HepG2 (cell line): ENCODE data around the gene ETV5. TPM values are rescaled to one million over a fixed set of nuclear protein-coding genes. Genes with fewer than 3 reads are reported as not detected.

Source experiments
- ATAC-seq: fragments of 200-7000 bp; cut with Tn5 transposase; 3 replicates; pipeline ENCODE4 v1.9.1; 2020; ENCODE audit warnings: mild to moderate bottlenecking, moderate library complexity
- BruUV-seq: library from RNA; stranded (reverse); fragments of 400-500 nt; replicated peaks from 2 replicates; lab custom pipeline; 2021; lab: Mats Ljungman, UMichigan
- CTCF ChIA-PET: fragments of 300-600 bp; formaldehyde crosslinking; extraction: SDS; loops from one replicate; lab custom pipeline; 2021; ENCODE audit warnings: low total read pairs, inconsistent platforms, low intra/inter-chr PET ratio; lab: Yijun Ruan, JAX
- POLR2A ChIA-PET: fragments of 350-600 bp; sonication (Branson Sonifier 250); formaldehyde crosslinking; loops from one replicate; lab custom pipeline; 2020; ENCODE audit warnings: antibody characterized with exemption, inconsistent platforms; lab: Yijun Ruan, JAX
- DNase-seq: peaks from one replicate; pipeline ENCODE4 v3.0.0-alpha.2; 2015; ENCODE audit warnings: low spot score
- FAIRE-seq: peaks from 3 replicates; lab custom pipeline; 2011; peaks lifted over from hg19 to GRCh38; lab: Jason Lieb, UNC
- H2AFZ ChIP-seq: one replicate; pipeline ENCODE4 v1.6.1; 2011; ENCODE audit warnings: low read length, inconsistent platforms
- H3K27ac ChIP-seq: fragments of 300-600 bp; 3 replicates; pipeline ENCODE4 v1.8.0; 2011; ENCODE audit warnings: mixed run types, mild to moderate bottlenecking, mixed read lengths, low read length, inconsistent platforms; ENCODE audit not compliant: insufficient read depth; ENCODE audit errors: extremely low read length
- H3K27me3 ChIP-seq, 2 experiments: fragments of 200-600 bp in 1 of 2; 2 replicates in 1 of 2; 3 replicates in 1 of 2; pipeline versions ENCODE4 v1.6.0 to v1.8.0; 2011; ENCODE audit warnings: low read length in 2 of 2, mild to moderate bottlenecking in 2 of 2, moderate library complexity in 2 of 2, inconsistent platforms in 1 of 2; ENCODE audit not compliant: insufficient read depth in 2 of 2, control insufficient read depth in 1 of 2
- H3K36me3 ChIP-seq, 2 experiments: fragments of 200-600 bp in 1 of 2; replicated peaks in 1 of 2; 2 replicates in 1 of 2; 3 replicates in 1 of 2; pipeline versions ENCODE4 v1.5.1 to v1.8.0; 2011; ENCODE audit warnings: low read length in 2 of 2, inconsistent platforms in 1 of 2; ENCODE audit not compliant: insufficient read depth in 2 of 2, control insufficient read depth in 1 of 2
- H3K4me1 ChIP-seq: 2 replicates; pipeline ENCODE4 v1.5.1; 2012; ENCODE audit warnings: low read length, inconsistent platforms; ENCODE audit not compliant: insufficient read depth
- H3K4me2 ChIP-seq: 2 replicates; pipeline ENCODE4 v1.6.0; 2011; ENCODE audit warnings: low read depth, low read length, inconsistent platforms
- H3K4me3 ChIP-seq, 3 experiments: fragments of 200-600 bp in 1 of 3; sonication (generic), shearing (Covaris generic) in 1 of 3; replicated peaks in 1 of 3; 2 replicates each; pipeline ENCODE4 v1.5.1; 2011 to 2016; ENCODE audit warnings: low read length in 3 of 3, inconsistent platforms in 2 of 3, low read depth in 2 of 3, mild to moderate bottlenecking in 2 of 3, control low read depth in 1 of 3, mixed read lengths in 1 of 3; ENCODE audit not compliant: insufficient read depth in 1 of 3
- H3K79me2 ChIP-seq: one replicate; pipeline ENCODE4 v1.6.1; 2011; ENCODE audit warnings: low read length, inconsistent platforms; ENCODE audit not compliant: insufficient read depth
- H3K9ac ChIP-seq: 2 replicates; pipeline ENCODE4 v1.6.0; 2011; ENCODE audit warnings: mild to moderate bottlenecking, low read depth, low read length, inconsistent platforms; ENCODE audit not compliant: insufficient read depth
- H3K9me3 ChIP-seq: 2 replicates; pipeline ENCODE4 v1.5.1; 2012; ENCODE audit warnings: mild to moderate bottlenecking, low read length
- H4K20me1 ChIP-seq: 2 replicates; pipeline ENCODE4 v1.6.0; 2011; ENCODE audit warnings: inconsistent platforms, mild to moderate bottlenecking, low read length, moderate library complexity; ENCODE audit not compliant: insufficient read depth
- ATF7 ChIP-seq, 2 experiments: fragments of 450-650 bp in 1 of 2; sonication (generic) in 1 of 2; formaldehyde crosslinking in 1 of 2; IDR thresholded peaks; 2 replicates each; pipeline versions ENCODE4 v1.4.0 to v1.6.1; 2016 to 2020; ENCODE audit warnings: antibody characterized with exemption in 1 of 2, mild to moderate bottlenecking in 1 of 2, missing genetic modification reagents in 1 of 2
- CBX2 ChIP-seq, 2 experiments: fragments of 200-600 bp in 1 of 2; sonication (generic); formaldehyde crosslinking in 1 of 2; IDR thresholded peaks; 2 replicates each; pipeline versions ENCODE4 v1.7.0 to v1.8.1; 2018 to 2022; ENCODE audit warnings: low read depth in 2 of 2, low read length in 1 of 2, mild to moderate bottlenecking in 1 of 2, missing genetic modification reagents in 1 of 2
- NFIC ChIP-seq: IDR thresholded peaks from 2 replicates; pipeline ENCODE4 v1.6.1; 2012; ENCODE audit warnings: mild to moderate bottlenecking, low read length, inconsistent platforms
- NR2F6 ChIP-seq, 2 experiments: IDR thresholded peaks; 2 replicates each; pipeline ENCODE4 v1.6.1; 2016; ENCODE audit warnings: antibody characterized with exemption in 1 of 2, mild to moderate bottlenecking in 1 of 2
- POLR2G ChIP-seq: fragments of 200-400 bp; formaldehyde crosslinking; IDR thresholded peaks from 2 replicates; pipeline ENCODE4 v1.6.1; 2018; ENCODE audit warnings: mild to moderate bottlenecking, low read depth, low read length, moderate library complexity
- RARA ChIP-seq: IDR thresholded peaks from 2 replicates; pipeline ENCODE4 v1.6.1; 2016; ENCODE audit warnings: missing genetic modification reagents, missing compliant biosample characterization
- SOX13 ChIP-seq, 3 experiments: fragments of 450-650 bp in 1 of 3; sonication (generic) in 1 of 3; formaldehyde crosslinking in 1 of 3; IDR thresholded peaks in 2 of 3; conservative IDR thresholded peaks in 1 of 3; 2 replicates each; pipeline versions ENCODE4 v1.5.0 to v1.6.1; 2016 to 2020; ENCODE audit warnings: antibody characterized with exemption in 1 of 3, mild to moderate bottlenecking in 1 of 3, missing compliant biosample characterization in 1 of 3, missing genetic modification reagents in 1 of 3, moderate library complexity in 1 of 3
- SOX6 ChIP-seq, 2 experiments: fragments of 450-650 bp in 1 of 2; sonication (generic) in 1 of 2; formaldehyde crosslinking in 1 of 2; IDR thresholded peaks; 2 replicates each; pipeline versions ENCODE4 v1.4.0 to v1.6.1; 2017 to 2020; ENCODE audit warnings: antibody characterized with exemption in 1 of 2, mild to moderate bottlenecking in 1 of 2, missing genetic modification reagents in 1 of 2
- WGBS: methylation state at CpG from one replicate; pipeline ENCODE4 v1.1.6; 2017; ENCODE audit warnings: low lambda C conversion rate; 5-methylcytosine and 5-hydroxymethylcytosine counted together
- in situ Hi-C: cut with HindIII; loops from 2 replicates; pipeline ENCODE4 v1.10.0; 2017; ENCODE audit warnings: low pct_unique_long_range_greater_than_20kb; ENCODE audit not compliant: extremely low pct_ligation_motif_present
- intact Hi-C: fragments of 100-400 bp; cut with micrococcal nuclease; formaldehyde crosslinking; loops from one replicate; pipeline ENCODE4 v1.10.0; 2022; ENCODE audit not compliant: unreplicated experiment
- polyA plus RNA-seq, 8 experiments: library from polyadenylated mRNA; depleted of rRNA in 3 of 8; stranded (reverse) in 7 of 8; unstranded in 1 of 8; fragments of >200 nt; fragmentation: Illumina TruSeq in 4 of 8; extraction: Trizol in 4 of 8; gene quantifications; 2 replicates each; pipeline versions ENCODE4 v1.2.1 to v1.2.3, GENCODE V29; 2011 to 2016; ENCODE audit warnings: low read depth in 4 of 8, missing spikeins in 1 of 8, mixed read lengths in 1 of 8; ENCODE audit not compliant: insufficient read depth in 1 of 8
- total RNA-seq, 5 experiments: library from RNA; depleted of rRNA; stranded (reverse); fragments of >200 nt; fragmentation: Illumina TruSeq; extraction: Trizol; gene quantifications; 2 replicates each; pipeline ENCODE4 v1.2.3, GENCODE V29; 2016; ENCODE audit warnings: low read depth in 1 of 5
- TF ChIP-seq, protein P1 (sequence below): sonication (generic); formaldehyde crosslinking; IDR thresholded peaks from 2 replicates; pipeline ENCODE4 v1.4.0; 2020; ENCODE audit warnings: low read depth, mild to moderate bottlenecking, missing genetic modification reagents
- TF ChIP-seq, protein P2 (sequence below): sonication (generic); formaldehyde crosslinking; IDR thresholded peaks from 2 replicates; pipeline ENCODE4 v1.5.0; 2020; ENCODE audit warnings: mild to moderate bottlenecking, missing genetic modification reagents, moderate library complexity

ETV5 gene
- total and polyA plus RNA-seq, 2 of the 13 experiments (the other 11 are each of a cell fraction or from before 2014, with no cell fraction given), result 52.9 to 57.2 TPM

DNA sequence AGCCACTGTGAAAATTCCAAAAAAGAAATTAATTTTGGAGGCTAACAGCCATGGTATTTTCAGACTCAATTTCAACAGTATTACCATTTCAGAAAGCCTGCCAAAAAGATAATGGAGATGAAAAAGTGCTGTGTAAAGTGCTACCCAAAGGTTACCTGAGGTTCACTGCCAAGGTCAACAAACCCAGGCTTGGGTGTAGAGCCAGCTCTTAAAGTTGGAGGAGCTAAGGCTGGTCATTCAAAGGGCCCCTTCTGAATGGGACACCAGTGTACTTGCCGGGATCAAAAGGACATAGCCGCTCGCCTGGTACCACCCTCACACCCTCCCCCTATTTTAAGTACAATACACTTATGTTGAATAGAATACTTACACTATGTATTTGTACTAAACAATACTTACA lies 64.5 kb downstream of the ETV5 start (continued):
- TF ChIP-seq, protein P1, sequence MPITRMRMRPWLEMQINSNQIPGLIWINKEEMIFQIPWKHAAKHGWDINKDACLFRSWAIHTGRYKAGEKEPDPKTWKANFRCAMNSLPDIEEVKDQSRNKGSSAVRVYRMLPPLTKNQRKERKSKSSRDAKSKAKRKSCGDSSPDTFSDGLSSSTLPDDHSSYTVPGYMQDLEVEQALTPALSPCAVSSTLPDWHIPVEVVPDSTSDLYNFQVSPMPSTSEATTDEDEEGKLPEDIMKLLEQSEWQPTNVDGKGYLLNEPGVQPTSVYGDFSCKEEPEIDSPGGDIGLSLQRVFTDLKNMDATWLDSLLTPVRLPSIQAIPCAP (CRISPR knock-in tag), result no peak
- TF ChIP-seq NR2F6 (IDR thresholded peaks at IDR 0.05), result peak; percentile 47
- peak; percentile 40; the same call in 1 of the 2 replicates for TF ChIP-seq NR2F6 (CRISPR knock-in tag; IDR thresholded peaks at IDR 0.05)
- TF ChIP-seq POLR2G, result peak; percentile 43; the same call in 1 of the 2 replicates
- TF ChIP-seq NFIC, result no peak
- TF ChIP-seq SOX13 (IDR thresholded peaks at IDR 0.05), result no peak
- TF ChIP-seq SOX13 (CRISPR knock-in tag; conservative IDR thresholded peaks at IDR 0.05 in 1 of 2, IDR thresholded peaks at IDR 0.05 in 1 of 2), result 0 out of 4 replicates have a peak, but pooled peaks of 1 of the 2 experiments have one; percentile 10
- TF ChIP-seq SOX6 (IDR thresholded peaks at IDR 0.05), result no peak
- TF ChIP-seq SOX6 (CRISPR knock-in tag; IDR thresholded peaks at IDR 0.05), result no peak
- peak; percentile 89 for TF ChIP-seq RARA (CRISPR knock-in tag)
- TF ChIP-seq, protein P2, sequence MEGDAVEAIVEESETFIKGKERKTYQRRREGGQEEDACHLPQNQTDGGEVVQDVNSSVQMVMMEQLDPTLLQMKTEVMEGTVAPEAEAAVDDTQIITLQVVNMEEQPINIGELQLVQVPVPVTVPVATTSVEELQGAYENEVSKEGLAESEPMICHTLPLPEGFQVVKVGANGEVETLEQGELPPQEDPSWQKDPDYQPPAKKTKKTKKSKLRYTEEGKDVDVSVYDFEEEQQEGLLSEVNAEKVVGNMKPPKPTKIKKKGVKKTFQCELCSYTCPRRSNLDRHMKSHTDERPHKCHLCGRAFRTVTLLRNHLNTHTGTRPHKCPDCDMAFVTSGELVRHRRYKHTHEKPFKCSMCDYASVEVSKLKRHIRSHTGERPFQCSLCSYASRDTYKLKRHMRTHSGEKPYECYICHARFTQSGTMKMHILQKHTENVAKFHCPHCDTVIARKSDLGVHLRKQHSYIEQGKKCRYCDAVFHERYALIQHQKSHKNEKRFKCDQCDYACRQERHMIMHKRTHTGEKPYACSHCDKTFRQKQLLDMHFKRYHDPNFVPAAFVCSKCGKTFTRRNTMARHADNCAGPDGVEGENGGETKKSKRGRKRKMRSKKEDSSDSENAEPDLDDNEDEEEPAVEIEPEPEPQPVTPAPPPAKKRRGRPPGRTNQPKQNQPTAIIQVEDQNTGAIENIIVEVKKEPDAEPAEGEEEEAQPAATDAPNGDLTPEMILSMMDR (CRISPR knock-in tag), result no peak

DNA sequence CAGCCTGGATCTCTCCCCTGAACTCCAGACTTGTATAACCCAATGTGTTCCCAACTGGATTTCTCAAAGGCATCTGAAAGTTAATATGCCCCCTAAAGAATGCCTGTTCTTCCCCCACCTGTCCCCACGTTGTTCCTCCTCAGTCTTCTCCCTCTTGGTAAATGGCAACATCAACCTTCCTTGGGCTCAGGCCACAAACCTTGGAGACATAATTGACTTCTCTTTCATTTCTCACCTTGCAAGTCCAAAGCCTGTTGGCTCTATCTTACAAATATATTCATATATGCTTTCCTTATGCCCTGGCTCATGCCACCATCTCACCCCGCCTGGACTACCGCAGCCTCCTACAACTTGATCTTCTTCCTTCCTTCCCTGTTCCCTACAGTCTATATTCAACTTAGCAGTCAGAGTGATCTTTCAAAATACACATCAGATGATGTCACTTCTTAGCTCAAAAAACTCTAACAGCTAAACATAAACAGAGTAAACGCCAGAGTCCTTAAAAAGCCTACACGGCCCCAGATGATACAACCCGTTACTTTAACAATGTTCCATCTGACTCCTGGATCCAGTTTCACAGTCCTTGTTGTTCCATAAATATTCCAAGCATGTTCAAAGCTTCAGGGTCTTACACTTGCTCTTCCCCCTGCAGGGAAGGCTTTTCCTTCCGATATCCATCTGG lies 66.2 kb downstream of the ETV5 start:
- Histone ChIP-seq H3K36me3 (peaks cover 2 to 5% of the 10 kb centered on the region in 2 experiments; a peak in 2 of 5 replicates), H4K20me1 (no peaks in the 10 kb centered on the region), H3K79me2 (no peaks in the 10 kb centered on the region), H3K27me3 (no peaks in the 10 kb centered on the region), H3K4me1 (peaks cover 58% of the 10 kb centered on the region), H3K9ac (no peak overlapping the region), H3K4me3 (no peak overlapping the region), H3K4me2 (no peak overlapping the region), H3K27ac (no peak overlapping the region), H3K9me3 (no peaks in the 10 kb centered on the region), H2AFZ (no peak overlapping the region)
- BruUV-seq, result no TSS peak
- in situ Hi-C loops (no loop called here), intact Hi-C loops (no loop called here)
- ATAC-seq (no peak), DNase-seq (no peak), FAIRE-seq (no peak)
- ChIA-PET CTCF (no interaction called here), POLR2A (interaction anchor here (0.6 kb wide), 1 partner anchor 61 kb away, joined by 3 read pairs; no protein-coding TSS in a partner anchor)
- WGBS, result 74% methylated on average over 7 of the region's 7 CpGs
- TF ChIP-seq CBX2 (IDR thresholded peaks at IDR 0.05; ENCODE audit: low read depth, low read length), result no peak
- no peak for TF ChIP-seq CBX2 (CRISPR knock-in tag; IDR thresholded peaks at IDR 0.05; ENCODE audit: low read depth)
- peak; percentile 19; the same call in 1 of the 2 replicates for TF ChIP-seq ATF7 (IDR thresholded peaks at IDR 0.05)
- no peak for TF ChIP-seq ATF7 (CRISPR knock-in tag; IDR thresholded peaks at IDR 0.05)
